WI38 (cell line): Measurements from ENCODE around the gene DOK3.

Source experiments
- H3K4me3 ChIP-seq: 2 replicates; pipeline ENCODE4 v1.5.1; 2011; ENCODE audit warnings: low read depth, mild to moderate bottlenecking, control low read depth, low read length
- TF ChIP-seq, protein P1 (sequence below): IDR thresholded peaks from 2 replicates; pipeline ENCODE4 v1.5.1; 2012; ENCODE audit warnings: low read depth, mild to moderate bottlenecking, control low read depth, low read length

DOK3 gene

GRCh38 chr5:177553671-177554429 lies 44.2 kb upstream of the DOK3 start:
- TF ChIP-seq, protein P1, sequence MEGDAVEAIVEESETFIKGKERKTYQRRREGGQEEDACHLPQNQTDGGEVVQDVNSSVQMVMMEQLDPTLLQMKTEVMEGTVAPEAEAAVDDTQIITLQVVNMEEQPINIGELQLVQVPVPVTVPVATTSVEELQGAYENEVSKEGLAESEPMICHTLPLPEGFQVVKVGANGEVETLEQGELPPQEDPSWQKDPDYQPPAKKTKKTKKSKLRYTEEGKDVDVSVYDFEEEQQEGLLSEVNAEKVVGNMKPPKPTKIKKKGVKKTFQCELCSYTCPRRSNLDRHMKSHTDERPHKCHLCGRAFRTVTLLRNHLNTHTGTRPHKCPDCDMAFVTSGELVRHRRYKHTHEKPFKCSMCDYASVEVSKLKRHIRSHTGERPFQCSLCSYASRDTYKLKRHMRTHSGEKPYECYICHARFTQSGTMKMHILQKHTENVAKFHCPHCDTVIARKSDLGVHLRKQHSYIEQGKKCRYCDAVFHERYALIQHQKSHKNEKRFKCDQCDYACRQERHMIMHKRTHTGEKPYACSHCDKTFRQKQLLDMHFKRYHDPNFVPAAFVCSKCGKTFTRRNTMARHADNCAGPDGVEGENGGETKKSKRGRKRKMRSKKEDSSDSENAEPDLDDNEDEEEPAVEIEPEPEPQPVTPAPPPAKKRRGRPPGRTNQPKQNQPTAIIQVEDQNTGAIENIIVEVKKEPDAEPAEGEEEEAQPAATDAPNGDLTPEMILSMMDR, result no peak
- H3K4me3 ChIP-seq, result peak overlapping the region; percentile 92

- TF ChIP-seq, protein P1, result no peak
- peak overlapping the region; percentile 92 for H3K4me3 ChIP-seq
Measured at GRCh38 chr5:177552839-177553455, 43.3 kb upstream of the DOK3 start.

DNA sequence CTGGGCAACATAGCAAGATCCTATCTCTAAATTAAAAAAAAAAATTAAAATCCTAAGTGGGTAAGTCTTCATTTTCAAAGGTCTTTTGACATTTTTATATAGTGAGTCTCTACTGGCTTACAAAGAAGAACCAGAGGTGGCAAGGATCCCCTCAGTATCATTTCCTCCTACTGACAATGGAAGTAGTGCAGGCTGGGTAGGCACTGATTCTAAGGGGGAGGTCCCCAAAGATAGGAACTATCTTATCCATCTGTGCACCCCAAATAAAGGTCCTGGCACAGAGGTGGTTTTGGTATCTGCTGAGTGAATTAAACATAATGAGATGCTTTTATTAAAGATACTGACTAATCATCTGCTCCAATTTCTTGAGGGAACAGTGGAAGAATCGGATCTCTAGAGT lies 40.5 kb upstream of the DOK3 start:
- no peak overlapping the region for H3K4me3 ChIP-seq
- TF ChIP-seq, protein P1, result no peak

DNA sequence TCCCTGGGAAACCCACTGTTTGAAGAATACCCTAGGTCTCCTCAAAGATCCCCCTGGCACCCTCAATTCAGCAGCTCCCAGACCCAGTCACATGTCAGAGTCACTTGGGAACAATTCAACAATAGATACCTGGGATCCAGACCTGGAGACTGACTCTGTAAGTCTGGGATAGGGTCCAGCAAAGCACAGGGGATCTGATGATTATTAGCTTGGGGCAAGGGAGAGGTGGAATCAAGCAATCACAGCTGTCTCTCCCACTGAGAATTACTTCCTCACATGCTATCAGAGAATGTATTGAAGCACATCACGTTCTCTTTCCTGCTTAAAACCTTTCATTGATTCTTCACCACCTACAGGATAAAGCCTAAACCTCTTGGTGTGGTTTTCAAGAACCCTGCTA lies 38.9 kb upstream of the DOK3 start:
- TF ChIP-seq, protein P1, result no peak
- H3K4me3 ChIP-seq, result no peak overlapping the region

DNA sequence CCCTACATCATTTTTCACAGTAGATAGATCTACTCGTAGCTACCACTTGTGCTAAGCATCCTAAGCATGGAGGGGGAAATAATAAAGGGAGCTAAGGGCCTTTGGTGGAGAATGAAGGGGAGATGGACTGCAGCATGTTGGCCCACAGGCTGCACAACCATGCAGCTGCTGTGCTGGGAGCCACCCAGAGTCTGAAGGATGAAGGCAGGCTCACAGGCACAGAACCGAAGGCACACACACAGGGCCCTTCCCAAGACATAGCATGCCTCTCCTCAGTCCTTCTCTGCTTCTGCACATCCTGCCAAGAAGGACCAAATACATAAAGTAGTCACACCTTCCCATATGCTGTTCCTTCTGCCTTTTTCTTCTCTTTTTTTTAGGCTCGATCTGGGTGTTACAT lies 38.1 kb upstream of the DOK3 start:
- TF ChIP-seq, protein P1, result no peak
- H3K4me3 ChIP-seq, result no peak overlapping the region

- TF ChIP-seq, protein P1, result peak; percentile 8; the same call in 1 of the 2 replicates
- no peak overlapping the region for H3K4me3 ChIP-seq
Measured at GRCh38 chr5:177546258-177546741, 36.7 kb upstream of the DOK3 start.

- TF ChIP-seq, protein P1, result no peak
- no peak overlapping the region for H3K4me3 ChIP-seq
Measured at GRCh38 chr5:177545487-177546257, 36.0 kb upstream of the DOK3 start.
